Measurements from ENCODE around the gene ABCB8. TPM values are rescaled to one million over a fixed set of nuclear protein-coding genes. Genes with fewer than 3 reads are reported as not detected.

Gene ABCB8
- total and polyA plus RNA-seq, 9 of the 15 experiments (the other 6 are each of a cell fraction or from before 2014, with no cell fraction given) = 7.6 to 106 (median 36.3) TPM

GRCh38 chr7:151087245-151088018, 59.2 kb downstream of the ABCB8 start:
- DNase-seq (ENCODE audit: extremely low read depth in 1 of 4, low spot score in 3 of 4) (peak; percentile 76 to 80 (median 79)), FAIRE-seq (no peak), ATAC-seq (peak; percentile 71)
- peak overlapping the region; percentile 88 for H3K4me2 ChIP-seq (ENCODE audit: insufficient read depth, low read length)
- peak overlapping the region; percentile 84 to 98 for H3K9ac ChIP-seq (ENCODE audit: insufficient read depth in 1 of 2, low read depth in 2 of 2, low read length in 2 of 2)
- H3K4me3 ChIP-seq = peak overlapping the region; percentile 67
- CTCF ChIA-PET (ENCODE audit: low intra/inter-chr PET ratio) = interaction anchor here (0.8 to 1.7 kb wide), 2 partner anchors 21 to 23 kb away, joined by 4 read pairs; no protein-coding TSS in a partner anchor
- POLR2A ChIA-PET = interaction anchor here (0.6 to 1.4 kb wide), 8 partner anchors 8 to 108 kb away, joined by 3 to 4 read pairs (median 3); partner anchors contain the start of gene ABCB8
- peaks cover 68% of the 10 kb centered on the region for H3K79me2 ChIP-seq (ENCODE audit: control insufficient read depth, insufficient read depth, low read length)
- no TSS peak for BruUV-seq (replicated peaks)
- H2AFZ ChIP-seq (ENCODE audit: low read depth, low read length) = peak overlapping the region; percentile 29; the same call in 1 of the 2 replicates
- H3K4me1 ChIP-seq (replicated peaks in 1 of 2; ENCODE audit: control insufficient read depth in 2 of 2, insufficient read depth in 2 of 2, low read length in 2 of 2) = peaks cover 41 to 73% of the 10 kb centered on the region in 2 experiments
- intact Hi-C loops (cut with micrococcal nuclease) (loop anchor here (1.0 to 10.0 kb wide), 2 partner anchors 85 to 773 kb away; no protein-coding TSS in a partner anchor), in situ Hi-C loops (cut with MboI) (no loop called here)
- 2% methylated on average over 70 of the region's 70 CpGs for WGBS (ENCODE audit: insufficient coverage, low coverage, missing lambda C conversion rate)
- peak overlapping the region; percentile 81 for H3K27ac ChIP-seq (ENCODE audit: extremely low read depth, low read depth, low read length)
- peaks cover 44% of the 10 kb centered on the region for H4K20me1 ChIP-seq (replicated peaks; ENCODE audit: control insufficient read depth, insufficient read depth, low read length)
- no peaks in the 10 kb centered on the region for H3K27me3 ChIP-seq (ENCODE audit: control insufficient read depth in 2 of 2, insufficient read depth in 2 of 2, low read length in 2 of 2)
- H3K36me3 ChIP-seq (ENCODE audit: control insufficient read depth, insufficient read depth, low read length) = peaks cover 47% of the 10 kb centered on the region; the same call in 2 of the 3 replicates
- peaks cover 9% of the 10 kb centered on the region for H3K9me1 ChIP-seq (ENCODE audit: control insufficient read depth, insufficient read depth, low read length)
- no peaks in the 10 kb centered on the region for H3K9me3 ChIP-seq (replicated peaks; ENCODE audit: control insufficient read depth, insufficient read depth, low read depth, low read length)
- TF ChIP-seq E2F1 (CRISPR knock-in tag; IDR thresholded peaks at IDR 0.05) (peak; percentile 68), ZBTB7A (IDR thresholded peaks at IDR 0.05; ENCODE audit: borderline replicate concordance, control insufficient read depth, low read depth, low read length) (peak; percentile 64; the same call in 1 of the 2 replicates), RCOR1 (IDR thresholded peaks at IDR 0.05; ENCODE audit: borderline replicate concordance in 1 of 2, low read depth in 2 of 2, low read length in 2 of 2) (peak in 1 of 2 experiments; percentile 44; a peak in 2 of 4 replicates), KDM5B (IDR thresholded peaks at IDR 0.05; ENCODE audit: insufficient replicate concordance, low read depth, low read length) (peak; percentile 49), ZNF280B (CRISPR knock-in tag; IDR thresholded peaks at IDR 0.05) (no peak), NRF1 (conservative IDR thresholded peaks at IDR 0.05 in 1 of 2, IDR thresholded peaks at IDR 0.05 in 1 of 2) (peak; percentile 71 to 72), ZKSCAN1 (IDR thresholded peaks at IDR 0.05; ENCODE audit: low read depth, low read length) (no peak; the same call in 1 of the 2 replicates), HMBOX1 (IDR thresholded peaks at IDR 0.05) (no peak), UBTF (IDR thresholded peaks at IDR 0.05; ENCODE audit: borderline replicate concordance in 1 of 2, low read depth in 2 of 2, low read length in 2 of 2) (peak; percentile 96 to 98; a peak in 3 of 4 replicates), ZNF274 (IDR thresholded peaks at IDR 0.05; ENCODE audit: borderline replicate concordance, low read depth, low read length) (no peak), HMG20B (CRISPR knock-in tag; IDR thresholded peaks at IDR 0.05) (no peak), TCF3 (CRISPR knock-in tag; IDR thresholded peaks at IDR 0.05) (0 out of 2 replicates have a peak, but pooled peaks have one; percentile 0)

Data from K562 (cell line).